Muscle of arm (tissue), 12 donors: ENCODE data around the gene C20orf173. TPM values are rescaled to one million over a fixed set of nuclear protein-coding genes. Genes with fewer than 3 reads are reported as not detected.
A peak's percentile ranks its signal among the peaks of the same experiment; 100 is the strongest.
"Not testable (repeated sequence)": the region's sequence is repeated elsewhere in the genome, so short reads cannot be mapped to it uniquely, and the experiment has no call there.

Source experiments
- DNase-seq: peaks from one replicate; pipeline ENCODE4 v3.0.0-alpha.2; 2013
- polyA plus RNA-seq, 12 donors: library from polyadenylated mRNA; unstranded; fragments of 120-200 nt; gene quantifications; one replicate each; pipeline ENCODE4 v1.2.1, GENCODE V29; 2013; ENCODE audit not compliant: insufficient read length in 12 of 12

C20orf173 gene
- polyA plus RNA-seq, 12 donors: 0.22 TPM; not detected in 11

GRCh38 chr20:35547329-35547728, 17.9 kb upstream of the C20orf173 start:
- no peak for DNase-seq

DNA sequence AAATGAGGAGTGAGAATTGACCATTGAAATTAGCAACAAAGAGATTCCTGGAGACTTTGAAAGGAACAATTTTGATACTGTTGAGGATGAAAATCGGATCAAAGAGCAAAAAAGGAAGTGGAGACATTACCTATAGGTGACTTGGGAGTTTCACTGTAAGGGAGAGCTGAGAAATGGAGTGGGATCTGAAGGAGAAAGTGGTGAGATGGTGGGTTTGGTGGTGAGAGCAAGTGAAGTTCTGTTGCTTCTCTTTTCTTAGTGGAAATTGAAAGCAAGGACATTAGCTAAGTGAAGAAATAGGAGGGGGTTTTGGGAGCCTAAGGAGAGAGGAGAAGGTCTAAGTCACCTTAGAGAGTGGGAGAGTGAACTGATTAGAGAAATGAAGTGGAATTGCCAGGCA, 16.7 kb upstream of the C20orf173 start:
- no peak for DNase-seq

- DNase-seq: not testable (repeated sequence)
Observed at GRCh38 chr20:35544941-35545340, 15.5 kb upstream of the C20orf173 start.

- no peak for DNase-seq
Observed at GRCh38 chr20:35544436-35544835, 15.0 kb upstream of the C20orf173 start.

GRCh38 chr20:35542990-35543389, 13.5 kb upstream of the C20orf173 start:
- no peak for DNase-seq

- DNase-seq: peak; percentile 96
Observed at GRCh38 chr20:35541783-35542662, 12.6 kb upstream of the C20orf173 start, which contains the start of gene ERGIC3. Gene ERGIC3 (plus strand): TSS chr20:35542078. CDS start chr20:35542098, 20 bp downstream.

DNA sequence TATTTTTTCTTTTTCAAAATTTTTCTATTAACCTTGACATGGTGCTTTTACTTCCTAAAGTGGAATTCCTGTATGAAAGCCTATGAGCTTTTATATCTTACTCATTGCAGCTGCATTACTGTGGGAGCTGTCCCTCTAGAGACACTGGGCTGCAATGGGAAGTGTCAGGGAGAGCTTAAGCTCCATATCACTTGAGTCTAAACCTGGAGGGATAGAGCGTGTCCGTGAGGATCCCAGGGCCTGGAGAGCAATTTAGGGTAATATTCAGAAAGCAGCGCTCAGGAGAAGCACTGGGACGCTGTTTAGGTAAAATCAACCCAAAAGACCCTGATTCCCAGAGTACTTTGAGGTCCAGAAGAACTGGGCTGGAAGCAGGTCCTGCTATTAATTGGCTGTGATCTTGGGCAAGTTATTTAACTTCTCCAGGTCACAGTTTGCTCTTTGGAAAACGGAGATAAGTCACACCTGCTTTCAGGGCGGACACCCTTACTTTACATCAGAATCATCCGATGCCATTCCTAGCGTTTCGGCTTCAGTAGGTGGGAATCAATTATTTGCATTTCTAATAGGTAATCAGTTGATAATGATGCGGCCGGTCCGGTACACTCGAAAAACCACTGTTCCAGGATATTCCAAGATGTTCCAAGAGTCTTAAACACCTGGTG, 11.8 kb upstream of the C20orf173 start:
- no peak for DNase-seq

DNA sequence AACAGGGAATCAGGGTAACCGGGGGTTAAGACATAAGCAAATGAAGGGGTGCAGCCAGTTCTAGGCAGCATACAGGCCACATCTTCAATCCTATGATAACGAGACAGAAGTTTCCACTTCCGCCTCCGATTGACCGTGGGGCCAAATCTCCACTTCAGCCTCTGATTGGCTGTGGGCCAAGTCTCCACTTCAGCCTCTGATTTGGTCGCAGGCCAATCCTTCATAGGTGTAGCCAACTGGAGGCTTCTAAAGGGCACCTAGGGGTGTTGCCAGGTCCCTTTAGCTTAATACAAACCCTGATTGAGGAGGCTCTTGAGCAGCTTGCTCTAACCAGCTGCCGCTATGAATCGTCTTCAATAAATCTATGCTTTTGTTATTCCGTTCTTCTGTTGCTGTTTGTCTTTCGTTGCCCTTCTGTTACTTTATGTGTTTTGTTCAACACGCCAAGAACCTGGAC, 10.3 kb upstream of the C20orf173 start:
- DNase-seq: peak; percentile 21

DNA sequence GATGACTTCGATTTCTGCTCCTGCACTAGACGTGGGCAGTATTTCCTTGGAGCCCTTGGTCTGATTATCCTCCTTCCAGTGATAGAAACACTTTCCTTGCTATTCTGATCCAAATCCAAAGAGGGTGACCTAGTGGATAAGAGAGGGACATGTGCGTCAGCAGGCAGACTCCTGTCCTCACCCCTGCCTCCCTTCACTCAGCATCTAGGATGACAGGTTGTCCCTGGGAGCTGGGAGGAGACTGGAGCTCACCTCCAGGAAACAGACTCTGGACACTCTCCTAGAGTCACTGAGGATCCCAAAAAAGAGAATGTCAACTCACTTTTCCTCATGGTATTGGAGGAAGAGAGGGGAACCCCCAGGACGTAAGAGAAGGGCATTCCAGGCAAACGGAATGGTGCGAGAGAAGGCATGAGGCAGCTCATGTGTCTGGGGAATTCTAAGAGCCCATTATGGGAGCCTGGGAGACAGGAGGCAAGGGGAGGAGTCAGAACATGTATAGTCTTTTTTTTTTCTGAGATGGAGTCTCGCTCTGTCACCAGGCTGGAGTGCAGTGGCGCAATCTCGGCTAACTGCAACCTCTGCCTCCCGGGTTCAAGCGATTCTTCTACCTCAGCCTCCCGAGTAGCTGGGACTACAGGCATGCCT, 2.2 kb downstream of the C20orf173 start:
- DNase-seq: no peak

DNA sequence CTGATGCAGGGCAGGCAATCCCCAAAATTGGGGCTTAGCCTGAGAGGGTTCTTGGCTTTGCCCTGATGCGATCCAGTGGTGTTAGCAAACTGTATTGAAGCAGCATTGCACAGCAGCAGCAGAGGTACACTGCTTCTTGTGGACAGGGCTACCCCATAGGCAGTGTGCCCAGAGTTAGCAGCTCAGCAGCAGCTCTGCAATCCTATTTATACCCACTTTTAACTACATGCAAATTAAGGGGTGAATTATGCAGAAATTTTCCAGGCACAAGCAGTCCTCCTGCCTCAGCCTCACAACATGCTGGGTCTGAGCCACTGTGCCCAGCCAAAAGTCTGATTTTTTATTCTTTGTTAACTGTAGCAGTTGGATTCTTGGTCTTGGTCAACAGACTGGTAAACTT, 3.8 kb downstream of the C20orf173 start:
- DNase-seq: no peak

DNA sequence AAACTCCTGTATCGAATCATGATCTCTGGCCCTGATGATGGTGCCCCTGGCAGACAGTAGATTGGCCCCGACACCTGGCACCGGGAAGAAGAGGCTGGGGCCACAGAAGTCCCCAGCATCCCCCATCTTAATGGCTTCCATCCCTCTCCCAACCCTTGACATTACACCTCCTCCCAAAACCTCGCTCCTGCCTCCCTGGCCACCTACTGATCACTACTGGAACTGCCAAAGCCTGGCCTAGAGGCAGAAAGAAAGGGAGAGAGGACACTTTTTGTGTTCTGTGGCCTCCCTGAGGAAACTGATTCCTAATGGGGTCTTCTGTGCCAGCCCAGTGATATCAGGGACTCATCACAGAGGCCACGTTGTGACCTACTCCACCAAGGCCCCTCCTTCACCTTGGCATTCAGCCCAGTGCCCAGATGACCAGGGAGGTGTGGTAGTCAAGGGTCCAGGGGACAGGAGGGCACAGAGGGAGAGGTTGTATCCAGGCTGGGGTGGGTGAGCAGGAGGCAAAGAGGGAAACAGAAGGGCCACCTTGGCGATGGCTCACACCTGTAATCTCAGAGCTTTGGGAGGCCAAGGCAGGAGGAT, 6.1 kb downstream of the C20orf173 start:
- no peak for DNase-seq

DNA sequence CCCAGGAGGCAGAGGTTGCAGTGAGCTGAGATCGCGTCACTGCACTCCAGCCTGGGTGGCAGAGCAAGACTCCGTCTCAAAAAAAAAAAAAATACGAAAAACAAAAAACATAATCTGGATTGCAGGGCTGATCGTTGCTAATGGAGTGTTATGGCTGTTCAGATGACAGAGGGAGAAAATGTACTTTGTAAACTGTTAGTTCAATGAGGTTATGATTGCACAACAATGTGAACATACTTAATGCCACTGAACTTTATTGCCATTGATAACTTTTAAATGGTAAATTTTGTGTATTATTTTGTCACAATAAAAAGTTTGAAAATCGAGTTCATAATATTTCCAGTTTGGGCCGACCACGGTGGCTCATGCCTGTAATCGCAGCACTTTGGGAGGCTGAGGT, 10.5 kb downstream of the C20orf173 start:
- no peak for DNase-seq

GRCh38 chr20:35517767-35518166, 11.7 kb downstream of the C20orf173 start:
- not testable (repeated sequence) for DNase-seq

DNA sequence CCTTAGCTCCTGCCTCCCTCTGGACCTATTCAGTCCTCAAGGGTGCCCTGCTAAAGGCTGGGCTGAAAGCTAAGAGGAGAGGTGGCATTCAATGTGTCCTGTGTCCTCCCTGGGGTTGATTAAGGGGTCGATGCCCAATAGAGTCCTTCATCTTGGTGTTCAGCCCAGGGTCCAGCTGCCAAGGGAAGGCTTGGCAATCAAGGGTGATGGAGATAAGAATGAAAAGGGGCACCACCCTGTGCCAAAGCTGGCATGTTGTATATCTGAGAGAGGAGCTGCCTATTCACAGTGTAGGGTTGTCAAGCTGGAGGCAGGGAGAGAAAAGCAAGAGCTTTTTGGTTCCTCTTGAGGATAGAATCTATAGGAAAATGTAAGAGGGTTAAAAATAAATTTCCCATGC, 12.3 kb downstream of the C20orf173 start:
- no peak for DNase-seq

GRCh38 chr20:35515949-35516645, 13.4 kb downstream of the C20orf173 start:
- no peak for DNase-seq

GRCh38 chr20:35515341-35515740, 14.1 kb downstream of the C20orf173 start:
- DNase-seq: no peak

DNA sequence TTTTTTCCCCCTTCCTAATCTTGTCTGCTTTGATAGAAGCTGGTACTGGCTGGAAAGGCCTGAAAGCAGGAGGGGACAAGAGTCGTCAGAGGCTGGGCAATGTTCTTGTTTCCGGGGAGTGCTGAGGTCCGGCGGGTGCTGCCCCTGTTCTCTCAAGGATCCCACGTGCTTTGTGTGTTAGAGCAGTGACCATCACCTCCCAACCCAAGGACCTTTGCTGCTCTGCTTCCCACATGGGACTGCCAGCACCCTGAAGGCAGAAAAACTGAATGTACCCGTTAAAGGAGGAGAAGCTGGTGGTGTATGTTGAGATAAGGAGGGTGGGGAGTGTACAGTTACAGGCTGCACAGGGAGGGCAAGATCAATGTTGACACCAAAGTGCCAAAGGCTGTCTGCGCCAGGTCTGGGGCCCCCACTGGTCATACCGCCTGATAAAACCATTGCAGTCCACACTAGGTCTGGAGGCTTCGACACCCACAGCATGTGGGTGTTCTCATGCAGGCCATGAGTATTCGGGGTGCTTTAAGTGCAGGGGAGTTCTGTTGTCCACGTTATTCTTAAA, 15.0 kb downstream of the C20orf173 start:
- DNase-seq: no peak

GRCh38 chr20:35511814-35512420, 17.5 kb downstream of the C20orf173 start:
- no peak for DNase-seq

- DNase-seq: no peak
Observed at GRCh38 chr20:35510951-35511735, 18.3 kb downstream of the C20orf173 start.
